HG02763 (cell line): ENCODE results near the gene SBSN.

Experiments used
- ATAC-seq: cut with Tn5 transposase; IDR thresholded peaks from one replicate; pipeline ENCODE4 v1.9.1; 2021; ENCODE audit warnings: mild to moderate bottlenecking, moderate library complexity; ENCODE audit not compliant: unreplicated experiment

Gene SBSN, protein sequence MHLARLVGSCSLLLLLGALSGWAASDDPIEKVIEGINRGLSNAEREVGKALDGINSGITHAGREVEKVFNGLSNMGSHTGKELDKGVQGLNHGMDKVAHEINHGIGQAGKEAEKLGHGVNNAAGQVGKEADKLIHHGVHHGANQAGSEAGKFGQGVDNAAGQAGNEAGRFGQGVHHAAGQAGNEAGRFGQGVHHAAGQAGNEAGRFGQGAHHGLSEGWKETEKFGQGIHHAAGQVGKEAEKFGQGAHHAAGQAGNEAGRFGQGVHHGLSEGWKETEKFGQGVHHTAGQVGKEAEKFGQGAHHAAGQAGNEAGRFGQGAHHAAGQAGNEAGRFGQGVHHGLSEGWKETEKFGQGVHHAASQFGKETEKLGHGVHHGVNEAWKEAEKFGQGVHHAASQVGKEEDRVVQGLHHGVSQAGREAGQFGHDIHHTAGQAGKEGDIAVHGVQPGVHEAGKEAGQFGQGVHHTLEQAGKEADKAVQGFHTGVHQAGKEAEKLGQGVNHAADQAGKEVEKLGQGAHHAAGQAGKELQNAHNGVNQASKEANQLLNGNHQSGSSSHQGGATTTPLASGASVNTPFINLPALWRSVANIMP

DNA sequence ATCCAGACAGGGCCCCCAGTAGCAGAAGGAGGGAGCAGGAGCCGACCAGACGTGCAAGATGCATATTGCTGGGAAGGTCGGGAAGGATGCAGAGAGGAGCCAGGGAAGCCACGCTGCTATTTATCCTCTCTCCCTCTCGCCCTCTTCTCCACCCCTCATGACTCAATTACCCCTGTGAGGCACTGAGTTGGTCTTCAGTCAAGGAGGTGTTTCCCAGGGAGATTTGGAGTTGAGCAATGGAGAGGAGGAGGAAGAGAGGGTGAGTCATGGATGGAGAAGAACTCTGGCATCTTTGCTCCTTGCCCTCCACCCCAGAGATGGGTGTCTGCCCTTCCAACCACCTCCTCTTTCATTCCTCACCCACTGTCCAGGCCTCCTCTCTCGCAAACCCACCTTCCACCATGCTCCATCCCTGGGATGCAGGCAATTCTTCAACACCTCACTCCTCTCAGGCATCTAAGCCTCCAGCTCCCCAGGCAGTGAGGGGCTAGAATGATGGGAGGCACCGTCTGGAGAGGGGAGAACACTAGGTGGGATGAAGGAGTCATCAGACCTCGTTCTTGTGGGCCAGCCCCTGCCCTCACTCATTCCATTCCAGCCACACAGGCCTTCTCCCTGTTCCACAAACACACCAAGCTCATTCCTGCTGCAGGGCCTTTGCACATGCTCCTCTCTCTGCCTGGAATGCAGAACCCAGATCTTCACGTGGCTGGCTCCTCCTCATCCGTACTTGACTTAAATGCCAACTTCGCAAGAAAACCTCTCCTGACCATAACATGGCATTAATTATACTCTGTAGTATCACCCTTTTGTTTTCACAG, at the start of gene SBSN:
SBSN (minus strand) TSS at position 94 of the 821 bp plus-strand sequence; CDS start at position 64, 30 bp downstream.
- ATAC-seq: no peak

DNA sequence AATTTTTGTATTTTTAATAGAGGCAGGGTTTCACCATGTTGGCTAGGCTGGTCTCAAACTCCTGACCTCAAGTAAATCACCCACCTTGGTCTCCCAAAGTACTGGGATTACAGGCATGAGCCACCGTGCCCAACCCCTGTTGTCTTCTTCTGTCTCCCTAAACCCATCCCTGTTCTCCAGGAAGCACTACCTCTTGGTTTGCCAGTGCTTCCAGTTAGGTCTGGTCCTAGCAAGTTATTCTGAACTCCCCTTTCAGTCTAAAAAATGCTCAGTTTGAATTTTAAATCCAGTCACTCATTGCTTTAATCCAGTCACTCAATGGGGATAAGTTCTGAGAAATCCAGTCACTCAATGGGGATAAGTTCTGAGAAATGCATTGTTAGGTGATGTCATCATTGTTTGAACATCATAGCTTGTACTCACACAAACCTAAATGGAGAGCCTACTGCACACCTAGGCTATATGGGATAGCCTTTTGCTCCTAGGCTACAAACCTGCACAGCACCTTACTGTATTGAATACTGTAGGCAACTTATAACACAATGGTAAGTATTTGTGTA, 43.4 kb upstream of the SBSN start:
- no peak for ATAC-seq

DNA sequence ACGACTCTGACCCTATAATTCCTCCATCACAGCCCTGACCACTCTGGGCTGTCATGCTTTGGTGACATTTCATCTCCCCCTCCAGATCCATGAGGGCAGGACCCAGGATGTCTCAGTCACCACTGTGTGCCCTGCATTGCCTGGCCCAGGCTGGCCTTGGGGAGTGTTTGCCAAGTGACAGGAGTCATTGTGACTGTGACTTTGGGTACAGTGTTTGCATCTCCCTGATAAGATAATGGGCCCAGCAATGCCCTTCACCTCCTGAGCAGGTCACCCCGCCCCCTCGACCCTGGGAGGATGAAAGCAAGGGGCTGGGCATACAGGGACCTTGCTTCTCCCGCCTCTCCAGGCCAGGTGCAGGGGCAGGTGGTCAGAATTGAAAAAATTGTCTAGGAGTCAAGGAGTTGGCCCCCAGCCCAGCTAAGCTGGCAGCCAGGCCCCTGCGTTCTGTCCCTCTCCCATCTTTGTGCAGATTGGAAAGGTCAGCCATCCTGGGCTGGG, 41.2 kb upstream of the SBSN start:
- ATAC-seq: no peak

DNA sequence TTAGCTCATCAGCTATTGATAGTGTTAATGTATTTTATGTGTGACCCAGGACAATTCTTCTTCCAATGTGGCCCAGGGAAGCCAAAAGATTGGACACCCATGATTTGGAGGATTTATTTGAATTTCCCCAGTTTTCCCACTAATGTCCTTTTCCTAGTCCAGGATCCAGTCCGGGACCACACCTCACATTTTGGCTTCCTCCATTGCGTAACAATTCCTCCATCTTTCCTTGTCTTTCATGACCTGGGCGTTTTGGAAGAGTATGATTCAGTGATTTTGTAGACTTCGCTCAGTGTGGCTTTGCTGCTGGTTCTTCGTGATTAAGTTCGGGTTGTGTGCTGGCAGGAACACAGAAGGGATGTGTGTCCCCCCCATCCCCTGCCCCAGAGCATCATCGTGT, 38.6 kb upstream of the SBSN start:
- ATAC-seq: no peak

GRCh38 chr19:35565016-35565856, 37.1 kb upstream of the SBSN start:
- ATAC-seq: no peak

DNA sequence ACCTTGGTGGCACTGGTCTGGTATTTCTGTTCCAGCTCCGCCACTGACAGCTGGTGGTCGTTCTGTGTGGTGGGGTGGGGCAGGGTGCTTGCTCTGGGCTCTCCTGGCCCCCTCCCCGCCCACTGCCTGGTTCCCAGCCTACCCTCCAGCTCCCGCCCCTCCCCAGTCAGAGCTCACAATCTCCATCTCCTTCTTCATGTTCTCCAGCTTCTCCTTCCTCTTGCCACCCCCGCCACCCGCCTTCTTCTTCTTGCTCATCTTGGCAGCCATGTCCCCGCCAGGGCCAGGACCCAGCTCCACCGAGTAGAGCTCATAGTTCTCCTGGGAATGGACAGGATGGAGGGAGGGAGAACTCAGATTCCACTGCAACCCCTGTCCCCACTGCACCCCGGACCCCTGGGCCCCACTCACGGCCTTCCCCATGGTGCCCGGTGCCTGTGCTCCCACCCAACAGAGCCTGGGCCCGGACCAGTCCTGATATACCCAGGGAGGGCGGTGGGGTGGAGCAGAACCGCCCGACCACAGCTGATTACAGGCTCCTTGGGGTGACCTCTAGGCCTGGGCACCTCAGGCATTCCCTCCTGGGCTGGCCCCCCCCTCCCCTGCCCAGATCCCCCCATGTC, 35.2 kb upstream of the SBSN start, which contains the start of gene ATP4A:
ATP4A (minus strand) TSS at position 452 of the 623 bp plus-strand sequence; CDS start at position 423, 29 bp downstream.
- no peak for ATAC-seq

GRCh38 chr19:35562776-35563175, 34.7 kb upstream of the SBSN start:
- no peak for ATAC-seq

GRCh38 chr19:35562336-35562735, 34.2 kb upstream of the SBSN start:
- no peak for ATAC-seq

DNA sequence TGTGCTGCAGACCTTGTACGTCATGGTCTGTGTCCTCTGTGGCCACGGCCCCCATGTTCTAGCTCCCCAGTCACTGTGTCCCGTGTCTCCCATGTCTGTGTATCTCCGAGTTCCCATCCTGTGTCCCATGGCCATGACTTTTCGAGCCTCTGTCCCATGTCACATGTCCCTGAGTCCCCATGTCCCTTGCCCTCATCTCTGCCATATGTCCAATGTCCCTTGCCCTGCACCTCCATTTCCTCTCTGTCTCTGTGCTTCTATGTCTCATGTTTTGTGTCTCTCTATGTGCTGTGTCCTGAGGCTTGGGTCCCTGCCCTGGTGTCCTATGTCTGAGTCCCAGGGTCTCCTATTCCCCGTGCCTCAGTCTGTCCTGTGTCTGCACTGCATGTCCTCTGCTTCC, 33.3 kb upstream of the SBSN start:
- no peak for ATAC-seq

DNA sequence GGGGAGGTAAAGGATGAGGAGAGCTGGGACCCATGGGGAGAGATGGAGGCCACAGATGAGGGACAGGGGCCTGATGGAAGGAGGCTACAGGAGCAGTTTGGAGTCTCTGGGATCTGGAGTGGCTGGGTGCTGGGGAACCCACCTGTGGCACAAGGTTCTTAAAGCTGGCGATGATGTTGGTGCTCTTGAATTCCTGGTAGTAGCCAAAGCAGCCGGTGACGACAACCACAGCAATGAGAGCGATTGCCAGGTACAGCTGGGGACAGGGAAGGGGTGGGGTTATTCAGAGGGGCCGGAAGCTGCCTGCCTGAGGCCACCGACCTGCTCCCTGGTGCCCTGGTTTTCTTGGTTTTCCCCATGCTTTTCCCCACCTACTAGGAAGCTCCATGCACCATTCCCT, 32.6 kb upstream of the SBSN start:
- ATAC-seq: no peak

DNA sequence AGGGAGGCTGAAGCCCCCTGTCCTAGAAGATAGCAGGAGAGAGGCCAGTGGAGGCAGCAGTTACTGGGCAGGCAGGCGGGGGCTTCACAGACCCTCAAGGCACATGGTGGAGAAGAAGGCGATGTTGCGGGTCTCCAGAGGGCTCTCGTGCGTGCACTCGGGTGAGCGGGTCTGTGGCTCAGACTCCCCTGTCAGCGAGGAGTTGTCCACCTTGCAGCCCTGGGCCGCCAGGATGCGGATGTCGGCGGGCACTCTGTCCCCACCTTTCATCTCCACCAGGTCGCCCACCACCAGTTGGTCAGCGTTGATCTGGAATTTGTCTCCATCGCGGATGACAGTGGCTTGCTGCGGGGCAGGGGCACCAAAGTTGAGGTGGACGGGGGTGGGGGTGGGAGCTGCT, 32.2 kb upstream of the SBSN start:
- ATAC-seq: no peak

GRCh38 chr19:35559781-35560180, 31.7 kb upstream of the SBSN start:
- ATAC-seq: no peak

- no peak for ATAC-seq
Observed at GRCh38 chr19:35559281-35559659, 31.2 kb upstream of the SBSN start.

- ATAC-seq: no peak
Observed at GRCh38 chr19:35558400-35559280, 30.5 kb upstream of the SBSN start.

DNA sequence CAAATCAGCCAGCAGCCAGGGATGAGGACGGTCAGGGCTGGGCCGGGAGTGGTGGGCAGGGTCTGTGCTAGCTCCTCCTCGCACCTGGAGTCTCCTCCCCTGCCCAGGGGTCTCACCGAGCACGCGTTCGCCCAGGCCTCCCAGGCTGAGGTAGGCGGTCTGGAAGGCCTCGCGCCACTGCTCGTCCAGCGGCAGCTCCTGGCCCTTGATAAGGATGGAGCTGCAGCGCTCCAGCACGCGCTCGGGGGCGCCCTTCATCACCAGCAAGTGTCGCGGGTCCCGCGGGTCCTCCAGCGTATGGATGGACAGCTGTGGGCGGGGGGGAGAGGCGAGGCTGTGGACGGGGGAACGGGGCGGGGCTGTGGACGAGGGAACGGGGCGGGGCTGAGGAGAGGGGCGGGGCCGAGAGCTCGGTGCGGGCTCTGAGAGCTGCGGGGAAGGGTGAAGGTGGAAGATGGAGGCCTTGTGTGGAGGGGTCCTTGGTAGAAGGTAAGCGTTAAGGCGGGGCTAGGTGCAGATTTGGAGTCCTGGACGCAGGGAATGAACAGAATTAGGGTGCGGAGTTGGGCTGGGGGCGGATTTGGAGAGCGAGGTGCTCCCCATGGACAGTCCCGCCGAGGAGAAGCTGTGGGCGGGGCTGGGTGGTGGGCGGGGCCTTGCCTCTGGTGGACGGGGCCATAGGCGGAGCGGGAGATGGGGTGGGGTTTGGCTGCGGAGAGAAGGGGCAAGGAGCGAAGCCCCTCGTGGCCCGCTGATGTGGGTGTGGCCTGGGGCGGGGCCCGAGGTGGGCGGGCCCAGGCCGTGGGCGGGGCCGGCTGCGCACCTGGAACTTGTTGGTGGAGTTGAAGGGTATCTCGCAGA, 29.7 kb upstream of the SBSN start:
- ATAC-seq: no peak

GRCh38 chr19:35556846-35557538, 28.9 kb upstream of the SBSN start:
- ATAC-seq: no peak

GRCh38 chr19:35556025-35556590, 28.0 kb upstream of the SBSN start:
- no peak for ATAC-seq
